D341Med (cell line): ENCODE data around the gene ADPGK.
"Not testable (repeated sequence)": the region's sequence is repeated elsewhere in the genome, so short reads cannot be mapped to it uniquely, and the experiment has no call there.

Source experiments
- DNase-seq: peaks from one replicate; pipeline ENCODE4 v3.0.0; 2012; ENCODE audit warnings: low spot score

ADPGK gene

DNA sequence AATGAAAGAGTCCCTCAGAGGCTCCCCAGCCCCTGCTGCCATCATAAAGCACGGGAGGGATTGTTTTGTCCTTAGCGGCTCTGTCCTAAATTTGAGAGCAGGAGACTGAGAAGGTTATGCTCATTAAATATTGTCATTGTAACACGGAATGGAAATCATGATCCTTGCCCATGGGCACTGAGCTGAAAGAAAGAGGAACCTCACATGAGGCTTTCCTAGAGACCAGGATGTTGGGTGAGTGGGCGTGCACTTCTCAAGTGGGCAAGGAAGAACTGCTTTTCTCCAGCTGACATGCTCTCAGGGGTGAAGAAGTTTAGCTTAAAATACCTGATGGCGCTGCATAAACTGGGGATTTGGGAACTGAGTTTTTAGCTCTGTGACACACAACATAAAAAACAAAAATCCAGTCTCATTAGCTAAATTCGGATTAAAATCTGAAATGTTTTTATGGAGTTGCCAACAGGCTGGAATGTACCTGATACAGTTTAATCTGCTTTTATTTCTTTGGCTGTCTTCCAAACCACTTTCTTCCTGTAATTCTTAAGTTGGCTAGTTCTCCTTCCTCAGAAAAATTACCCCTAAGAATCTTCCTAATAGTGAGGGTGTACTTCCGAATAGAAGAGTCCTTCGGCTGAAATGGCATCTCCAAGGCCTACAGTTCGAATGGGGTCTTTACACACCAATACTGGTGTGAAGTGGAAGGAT, 31.7 kb downstream of the ADPGK start:
- no peak for DNase-seq

- DNase-seq: no peak
Observed at GRCh38 chr15:72749700-72750099, 33.9 kb downstream of the ADPGK start.

DNA sequence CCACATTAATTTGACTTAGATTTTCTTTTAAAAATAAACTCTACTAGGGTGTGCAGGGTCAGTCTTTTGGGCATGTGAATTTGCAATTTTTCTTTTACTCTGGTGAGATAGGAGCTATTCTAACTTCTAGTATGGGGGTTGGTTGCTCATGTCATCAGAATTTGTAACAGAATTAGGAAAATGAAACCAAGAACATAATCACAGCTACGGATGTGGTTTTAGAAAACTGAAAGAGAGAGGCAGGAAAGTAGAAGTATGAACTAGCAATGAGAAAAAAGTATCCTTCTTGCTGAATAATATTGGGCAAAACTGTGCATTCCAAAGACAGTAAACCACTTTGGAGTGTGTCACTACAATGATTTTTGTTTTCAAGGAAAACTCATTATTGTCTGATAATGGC, 43.3 kb downstream of the ADPGK start:
- no peak for DNase-seq

DNA sequence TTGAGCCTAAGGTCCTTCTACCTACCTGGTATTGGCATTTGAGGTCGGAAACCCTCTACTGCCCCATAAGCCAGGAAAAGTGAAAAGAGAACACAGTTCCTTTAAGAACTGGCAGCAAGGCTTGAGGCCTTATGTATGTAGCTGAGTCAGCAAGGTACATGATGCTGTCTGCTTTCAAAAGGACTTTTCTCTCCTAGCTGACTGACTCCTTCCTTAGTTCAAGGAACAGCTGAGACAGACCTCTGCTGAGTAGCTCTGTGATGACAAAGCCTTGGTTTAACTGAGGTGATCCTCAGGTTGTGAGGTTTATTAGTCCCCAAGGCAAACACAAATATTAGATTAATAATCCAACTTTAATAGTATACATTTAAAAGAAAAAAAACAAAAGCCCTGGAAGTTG, 45.8 kb downstream of the ADPGK start:
- DNase-seq: no peak

DNA sequence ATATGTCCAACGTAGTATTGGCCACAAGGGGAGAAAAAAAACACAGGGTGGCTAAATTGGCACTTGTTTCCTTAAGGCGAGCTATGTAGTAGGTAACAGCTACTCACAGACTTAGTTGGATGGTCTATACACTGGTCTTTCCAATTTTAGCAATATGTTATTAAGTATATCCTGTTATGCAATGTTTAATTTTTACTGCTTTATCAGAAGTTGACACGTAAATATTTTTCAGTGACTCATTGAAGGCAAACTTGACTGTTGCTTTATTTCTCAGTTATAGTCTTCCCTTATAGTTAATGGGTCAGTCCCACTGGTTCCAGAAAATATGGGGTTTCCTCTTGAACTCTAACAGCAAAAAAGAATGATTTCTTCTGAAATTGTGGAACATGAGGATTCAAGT, 46.5 kb downstream of the ADPGK start:
- no peak for DNase-seq

GRCh38 chr15:72735111-72735510, 48.4 kb downstream of the ADPGK start:
- DNase-seq: no peak

DNA sequence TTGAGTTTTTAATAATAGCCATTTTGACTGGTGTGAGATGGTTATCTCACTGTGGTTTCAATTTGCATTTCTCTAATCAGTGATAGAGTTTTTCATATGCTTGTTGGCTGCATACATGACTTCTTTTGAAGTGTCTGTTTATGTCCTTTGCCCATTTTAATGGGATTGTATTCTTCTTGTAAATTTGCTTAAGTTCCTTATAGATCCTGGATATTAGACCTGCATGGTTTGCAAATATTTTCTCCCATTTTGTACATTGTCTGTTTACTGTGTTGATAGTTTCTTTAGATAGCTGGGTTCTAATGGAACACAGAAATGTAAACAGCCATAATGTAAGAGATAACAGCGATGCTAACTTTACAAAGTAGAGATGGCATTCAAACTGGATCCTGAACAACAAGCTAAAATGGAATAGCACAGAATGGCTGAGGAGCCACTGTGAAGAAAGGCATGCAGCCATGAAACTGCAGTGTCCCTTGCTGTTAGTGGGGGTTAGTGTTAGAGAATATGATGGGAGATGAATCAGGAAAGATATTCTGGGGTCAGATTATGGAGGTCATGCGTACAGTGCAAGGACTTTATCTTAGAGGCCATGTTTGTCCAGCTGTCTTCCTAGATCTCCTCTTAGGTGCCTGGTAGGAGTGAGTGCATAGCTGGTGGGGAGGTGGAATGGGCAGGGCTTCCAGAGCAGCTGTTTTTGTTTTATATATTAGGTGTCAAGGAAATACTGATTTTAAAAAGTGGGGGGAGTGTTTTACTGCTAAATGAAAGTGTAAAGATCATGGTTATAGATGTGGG, 49.4 kb downstream of the ADPGK start:
- DNase-seq: no peak

DNA sequence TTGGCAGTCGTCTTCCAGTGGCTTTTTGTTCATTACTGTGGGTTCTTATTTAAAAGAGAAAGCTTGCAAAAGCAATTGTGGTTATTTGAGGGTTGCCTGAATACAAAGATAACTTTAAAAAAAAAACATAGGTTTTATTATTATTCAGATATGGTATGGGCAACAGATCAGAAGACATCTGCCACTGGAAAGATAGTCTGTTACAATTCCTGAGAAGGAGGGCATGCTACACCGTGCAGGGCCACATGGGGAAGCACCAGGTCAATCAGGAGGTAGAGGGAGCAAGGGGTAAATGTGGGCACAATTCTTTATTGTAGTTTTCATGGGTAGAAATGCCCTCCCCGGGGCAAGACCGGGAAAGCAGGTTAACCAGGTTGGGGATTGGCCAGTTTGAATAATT, 51.0 kb downstream of the ADPGK start:
- DNase-seq: no peak

DNA sequence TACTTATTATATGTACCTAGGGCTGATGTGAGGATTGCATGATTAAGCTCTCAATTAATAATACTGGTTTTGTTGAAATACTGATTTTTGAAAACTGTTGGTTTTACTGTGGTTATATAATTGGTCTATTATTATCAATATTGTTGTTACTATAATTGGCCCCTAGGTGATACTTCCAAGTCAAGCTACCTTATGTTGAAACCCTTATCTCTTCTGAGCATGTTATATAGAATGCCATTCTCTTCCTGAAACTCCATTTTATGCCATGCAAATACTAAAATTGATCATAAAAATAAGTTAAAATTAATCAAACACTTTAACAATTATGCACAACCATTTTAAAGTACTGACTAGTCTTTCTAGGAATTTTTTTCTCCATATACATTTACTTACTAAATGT, 51.5 kb downstream of the ADPGK start:
- no peak for DNase-seq

DNA sequence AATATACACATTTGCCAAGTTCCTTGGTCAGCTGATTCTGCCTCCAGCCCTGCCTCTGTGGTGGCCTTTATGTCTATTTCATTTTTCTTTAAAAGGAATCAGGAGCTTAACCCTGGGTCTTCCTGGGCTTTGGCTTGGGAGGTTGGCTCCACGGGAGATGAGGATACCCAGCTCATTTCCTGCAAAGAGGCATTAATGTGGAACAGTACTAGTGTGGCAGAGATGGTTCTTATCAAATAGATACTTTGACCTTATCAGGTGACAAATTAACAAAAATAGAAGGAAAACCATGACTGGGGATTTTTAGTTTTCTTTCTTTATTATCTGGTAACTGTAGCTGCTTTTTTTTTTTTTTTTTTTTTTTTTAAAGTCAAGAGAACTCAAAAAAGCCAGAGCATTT, 54.7 kb downstream of the ADPGK start:
- no peak for DNase-seq

DNA sequence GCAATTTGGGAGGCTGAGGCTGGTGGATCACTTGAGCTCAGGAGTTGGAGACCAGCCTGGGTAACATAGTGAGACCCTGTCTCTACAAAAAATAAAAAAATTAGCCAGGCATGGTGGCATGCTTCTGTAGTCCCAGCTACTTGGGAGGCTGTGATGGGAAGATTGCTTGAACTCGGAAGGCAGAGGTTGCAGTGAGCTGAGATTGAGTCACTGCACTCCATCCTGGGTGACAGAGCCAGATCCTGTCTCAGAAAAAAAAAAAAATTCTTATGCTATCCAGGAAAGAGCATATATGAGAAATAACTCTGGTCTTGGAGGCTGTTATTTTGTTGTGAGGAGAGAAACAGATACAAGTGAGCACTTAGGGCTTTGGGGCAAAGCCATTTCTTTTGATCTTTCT, 55.3 kb downstream of the ADPGK start:
- DNase-seq: not testable (repeated sequence)

- no peak for DNase-seq
Observed at GRCh38 chr15:72727154-72727553, 56.4 kb downstream of the ADPGK start.

- not testable (repeated sequence) for DNase-seq
Observed at GRCh38 chr15:72725851-72726250, 57.7 kb downstream of the ADPGK start.

GRCh38 chr15:72725446-72725845, 58.1 kb downstream of the ADPGK start:
- no peak for DNase-seq

DNA sequence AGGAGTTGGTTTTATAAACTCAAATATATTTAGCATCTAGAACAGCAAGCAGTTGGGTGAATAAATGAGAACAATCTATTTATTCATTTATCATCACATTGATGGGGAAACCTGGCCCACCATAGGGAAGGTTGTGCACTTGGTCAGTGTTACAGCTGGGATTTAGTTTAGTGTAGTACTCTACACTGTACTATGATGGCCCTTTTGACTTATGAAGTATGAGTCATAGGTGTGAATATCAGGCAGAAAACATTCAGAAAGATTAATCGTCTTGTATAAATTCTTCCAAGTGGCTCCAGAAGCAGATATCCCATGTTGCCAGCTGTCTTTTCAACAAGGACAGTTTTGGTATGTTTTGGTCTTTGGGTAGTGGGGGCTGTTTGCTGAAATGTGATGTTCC, 59.5 kb downstream of the ADPGK start:
- DNase-seq: no peak

- peak; percentile 67 for DNase-seq
Observed at GRCh38 chr15:72722071-72722696, 61.4 kb downstream of the ADPGK start.

DNA sequence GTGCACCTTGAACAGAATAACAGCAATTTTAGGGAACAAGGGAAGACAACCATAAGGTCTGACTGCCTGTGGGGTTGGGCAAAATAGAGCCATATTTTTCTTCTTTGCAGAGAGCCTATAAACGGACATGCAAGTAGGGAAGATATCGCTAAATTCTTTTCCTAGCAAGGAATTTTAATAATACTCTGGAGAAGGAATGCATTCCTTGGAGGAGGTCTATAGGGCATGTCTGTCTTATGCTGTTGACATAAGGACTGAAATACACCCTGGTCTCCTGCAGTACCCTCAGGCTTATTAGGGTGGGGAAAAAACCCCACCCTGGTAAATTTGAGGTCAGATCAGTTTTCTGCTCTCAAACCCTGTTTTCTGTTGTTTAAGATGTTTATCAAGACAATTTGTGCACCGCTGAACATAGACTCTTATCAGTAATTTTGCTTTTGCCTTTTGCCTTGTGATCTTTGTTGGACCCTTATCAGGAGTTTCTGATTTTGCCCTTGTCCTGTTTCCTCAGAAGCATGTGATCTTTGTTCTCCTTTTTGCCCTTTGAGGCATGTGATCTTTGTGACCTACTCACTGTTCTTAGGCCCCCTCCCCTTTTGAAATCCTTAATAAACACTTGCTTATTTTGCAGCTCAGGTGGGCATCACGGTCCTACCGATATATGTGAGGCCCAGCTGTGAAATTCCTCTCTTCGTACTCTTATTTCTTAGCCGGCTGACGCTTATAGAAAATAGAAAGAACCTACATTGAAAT, 74.8 kb downstream of the ADPGK start:
- not testable (repeated sequence) for DNase-seq

GRCh38 chr15:72706266-72706665, 77.3 kb downstream of the ADPGK start:
- DNase-seq: no peak
